ENCODE results near the gene USP53.
A peak's percentile ranks its signal among the peaks of the same experiment; 100 is the strongest.
"Not testable (repeated sequence)": the region's sequence is repeated elsewhere in the genome, so short reads cannot be mapped to it uniquely, and the experiment has no call there.

Gene USP53

GRCh38 chr4:119279945-119280344 is 67.4 kb downstream of the USP53 start:
- DNase-seq, result not testable (repeated sequence)

GRCh38 chr4:119281393-119281792 is 68.9 kb downstream of the USP53 start:
- DNase-seq, result no peak

GRCh38 chr4:119284876-119285780 is 72.6 kb downstream of the USP53 start:
- DNase-seq, result no peak

- no peak for DNase-seq
These were observed 74.0 kb downstream of the USP53 start for GRCh38 chr4:119286377-119287002.

- no peak for DNase-seq
These were observed 76.8 kb downstream of the USP53 start for GRCh38 chr4:119289313-119289712.

- DNase-seq, result no peak
These were observed 78.1 kb downstream of the USP53 start for GRCh38 chr4:119290598-119290997.

GRCh38 chr4:119296356-119296755 is 83.8 kb downstream of the USP53 start:
- no peak for DNase-seq

- DNase-seq, result no peak
These were observed 85.3 kb downstream of the USP53 start for GRCh38 chr4:119297795-119298194.

- DNase-seq, result no peak
These were observed 86.8 kb downstream of the USP53 start for GRCh38 chr4:119299260-119299671.

GRCh38 chr4:119299741-119300100 is 87.2 kb downstream of the USP53 start:
- DNase-seq, result no peak

- peak; percentile 90 for DNase-seq
These were observed 87.8 kb downstream of the USP53 start for GRCh38 chr4:119300101-119300978.

GRCh38 chr4:119302073-119302832 is 89.7 kb downstream of the USP53 start:
- DNase-seq, result no peak

GRCh38 chr4:119303587-119304305 is 91.2 kb downstream of the USP53 start:
- no peak for DNase-seq

GRCh38 chr4:119304431-119304830 is 91.9 kb downstream of the USP53 start:
- no peak for DNase-seq

GRCh38 chr4:119307606-119308005 is 95.1 kb downstream of the USP53 start:
- DNase-seq, result no peak

GRCh38 chr4:119310826-119311225 is 98.3 kb downstream of the USP53 start:
- DNase-seq, result no peak

GRCh38 chr4:119313237-119313636 is 100.7 kb downstream of the USP53 start:
- no peak for DNase-seq

GRCh38 chr4:119314356-119314755 is 101.8 kb downstream of the USP53 start:
- no peak for DNase-seq

- no peak for DNase-seq
These were observed 102.5 kb downstream of the USP53 start for GRCh38 chr4:119315036-119315435.

GRCh38 chr4:119317990-119318389 is 105.5 kb downstream of the USP53 start:
- DNase-seq, result no peak

- no peak for DNase-seq
These were observed 109.6 kb downstream of the USP53 start, which contains the start of gene FABP2 for GRCh38 chr4:119321921-119322687. Gene FABP2, minus strand, starts transcription at chr4:119322138. Its CDS starts 36 bp downstream, at chr4:119322102.
